ENCODE results near the gene PDAP1.

- TF ChIP-seq CTCF (IDR thresholded peaks at IDR 0.05; ENCODE audit: low read depth, low read length) (no peak), POLR2A (IDR thresholded peaks at IDR 0.05; ENCODE audit: extremely low read depth, insufficient read length) (no peak), MAX (IDR thresholded peaks at IDR 0.05; ENCODE audit: low read depth, low read length) (no peak)
Measured at GRCh38 chr7:99389772-99390171, 18.6 kb downstream of the PDAP1 start.
